Testis (tissue), 3 donors: ENCODE results near the gene NUP62. TPM values are rescaled to one million over a fixed set of nuclear protein-coding genes. Genes with fewer than 3 reads are reported as not detected.

Source experiments
- DNase-seq: peaks from one replicate; pipeline ENCODE4 v3.0.0-alpha.2; 2019
- H3K27ac ChIP-seq, 2 donors: fragments of 200-600 bp; sonication (generic); one replicate each; pipeline ENCODE4 v1.5.1; 2019
- H3K27me3 ChIP-seq: fragments of 200-600 bp; sonication (generic); one replicate; pipeline ENCODE4 v1.5.1; 2019
- H3K36me3 ChIP-seq: fragments of 200-600 bp; sonication (generic); one replicate; pipeline ENCODE4 v1.5.1; 2017; ENCODE audit warnings: low read depth; ENCODE audit errors: missing control alignments
- H3K4me1 ChIP-seq: fragments of 200-600 bp; sonication (generic); one replicate; pipeline ENCODE4 v1.5.1; 2019
- H3K4me3 ChIP-seq, 2 donors: fragments of 200-600 bp; sonication (generic); one replicate each; pipeline ENCODE4 v1.5.1; 2017 to 2019
- H3K9me3 ChIP-seq: fragments of 200-600 bp; sonication (generic); one replicate; pipeline ENCODE4 v1.5.1; 2017
- POLR2A ChIP-seq: fragments of 450-650 bp; IDR thresholded peaks from one replicate; pipeline ENCODE4 v1.6.1; 2017; ENCODE audit warnings: antibody characterized with exemption, mild to moderate bottlenecking, moderate library complexity
- WGBS, 2 donors: methylation state at CpG; one replicate each; pipeline ENCODE4 v1.1.5; 2018; 5-methylcytosine and 5-hydroxymethylcytosine counted together
- intact Hi-C: fragments of 100-400 bp; cut with DNase I; formaldehyde crosslinking; loops from one replicate; pipeline ENCODE4 v1.15.1; 2023; ENCODE audit warnings: low total_unique reads
- polyA plus RNA-seq: library from polyadenylated mRNA; stranded (reverse); fragments of 350-450 nt; fragmentation: Illumina TruSeq; extraction: RNeasy Lipid Tissue Mini Kit (QIAGEN cat#74804); gene quantifications from one replicate; pipeline ENCODE4 v1.2.3, GENCODE V29; 2014; ENCODE audit warnings: low read depth, low replicate concordance; ENCODE audit not compliant: insufficient read depth
- total RNA-seq, 2 donors: library from RNA; depleted of rRNA; stranded (reverse); fragments of >200 nt; gene quantifications; one replicate each; pipeline ENCODE4 v1.2.3, GENCODE V29; 2016
- TF ChIP-seq, protein P1 (sequence below), 3 experiments: fragments of 450-650 bp in 2 of 3; fragments of 200-600 bp in 1 of 3; sonication (generic) in 1 of 3; IDR thresholded peaks; one replicate each; pipeline ENCODE4 v1.5.1; 2016 to 2019; ENCODE audit warnings: antibody characterized with exemption in 3 of 3, mild to moderate bottlenecking in 2 of 3, moderate library complexity in 1 of 3

The NUP62 gene
- total and polyA plus RNA-seq, 3 donors from 2014 or later: 78.4 to 135 (median 112) TPM

DNA sequence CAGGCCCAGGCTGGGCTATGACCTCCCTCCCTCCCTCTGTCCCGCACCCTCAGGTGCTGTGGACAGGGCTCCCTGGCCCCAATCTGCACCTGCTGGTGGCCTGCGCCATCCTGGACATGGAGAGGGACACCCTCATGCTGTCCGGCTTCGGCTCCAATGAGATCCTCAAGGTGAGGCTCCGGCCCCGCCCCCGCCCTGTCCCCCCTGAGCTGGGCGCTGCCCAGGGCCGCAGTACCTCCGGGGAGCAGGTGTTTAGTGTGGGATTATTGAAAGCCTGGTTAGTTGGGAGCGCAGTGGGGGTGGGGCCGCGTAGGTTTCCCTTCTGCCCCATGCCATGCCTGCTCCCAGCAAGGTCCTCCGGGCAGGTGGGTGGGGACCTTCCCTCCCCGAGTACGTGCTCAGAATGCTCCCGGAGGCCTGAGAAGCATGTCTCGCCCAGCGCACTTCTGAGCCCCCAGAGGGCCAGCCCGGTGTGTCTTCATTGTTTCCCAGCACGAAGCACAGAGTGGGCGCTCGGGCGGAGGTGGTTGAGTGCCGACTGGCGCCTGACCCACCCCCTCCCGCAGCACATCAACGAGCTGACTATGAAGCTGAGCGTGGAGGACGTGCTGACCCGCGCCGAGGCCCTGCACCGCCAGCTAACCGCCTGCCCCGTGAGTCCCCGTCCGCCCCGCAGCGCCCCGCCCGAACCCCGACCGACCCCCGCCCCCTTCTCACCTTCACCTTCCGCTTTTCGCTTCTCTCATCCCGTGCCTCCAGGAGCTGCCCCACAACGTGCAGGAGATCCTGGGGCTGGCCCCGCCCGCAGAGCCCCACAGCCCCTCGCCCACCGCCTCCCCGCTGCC, 41.4 kb downstream of the NUP62 start:
- whole genome bisulfite sequencing, 2 donors: 71 to 89% methylated on average over 7 to 53 of the region's 54 CpGs
- H3K27me3 ChIP-seq: no peaks in the 10 kb centered on the region
- H3K36me3 ChIP-seq: peaks cover 4% of the 10 kb centered on the region
- DNase-seq: no peak
- intact Hi-C loops: no loop called here
- H3K9me3 ChIP-seq: no peaks in the 10 kb centered on the region
- no peak for TF ChIP-seq POLR2A
- TF ChIP-seq, protein P1, sequence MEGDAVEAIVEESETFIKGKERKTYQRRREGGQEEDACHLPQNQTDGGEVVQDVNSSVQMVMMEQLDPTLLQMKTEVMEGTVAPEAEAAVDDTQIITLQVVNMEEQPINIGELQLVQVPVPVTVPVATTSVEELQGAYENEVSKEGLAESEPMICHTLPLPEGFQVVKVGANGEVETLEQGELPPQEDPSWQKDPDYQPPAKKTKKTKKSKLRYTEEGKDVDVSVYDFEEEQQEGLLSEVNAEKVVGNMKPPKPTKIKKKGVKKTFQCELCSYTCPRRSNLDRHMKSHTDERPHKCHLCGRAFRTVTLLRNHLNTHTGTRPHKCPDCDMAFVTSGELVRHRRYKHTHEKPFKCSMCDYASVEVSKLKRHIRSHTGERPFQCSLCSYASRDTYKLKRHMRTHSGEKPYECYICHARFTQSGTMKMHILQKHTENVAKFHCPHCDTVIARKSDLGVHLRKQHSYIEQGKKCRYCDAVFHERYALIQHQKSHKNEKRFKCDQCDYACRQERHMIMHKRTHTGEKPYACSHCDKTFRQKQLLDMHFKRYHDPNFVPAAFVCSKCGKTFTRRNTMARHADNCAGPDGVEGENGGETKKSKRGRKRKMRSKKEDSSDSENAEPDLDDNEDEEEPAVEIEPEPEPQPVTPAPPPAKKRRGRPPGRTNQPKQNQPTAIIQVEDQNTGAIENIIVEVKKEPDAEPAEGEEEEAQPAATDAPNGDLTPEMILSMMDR (IDR thresholded peaks at IDR 0.05): no peak
- no peaks in the 10 kb centered on the region for H3K4me1 ChIP-seq
- H3K4me3 ChIP-seq: no peak overlapping the region
- no peak overlapping the region for H3K27ac ChIP-seq

DNA sequence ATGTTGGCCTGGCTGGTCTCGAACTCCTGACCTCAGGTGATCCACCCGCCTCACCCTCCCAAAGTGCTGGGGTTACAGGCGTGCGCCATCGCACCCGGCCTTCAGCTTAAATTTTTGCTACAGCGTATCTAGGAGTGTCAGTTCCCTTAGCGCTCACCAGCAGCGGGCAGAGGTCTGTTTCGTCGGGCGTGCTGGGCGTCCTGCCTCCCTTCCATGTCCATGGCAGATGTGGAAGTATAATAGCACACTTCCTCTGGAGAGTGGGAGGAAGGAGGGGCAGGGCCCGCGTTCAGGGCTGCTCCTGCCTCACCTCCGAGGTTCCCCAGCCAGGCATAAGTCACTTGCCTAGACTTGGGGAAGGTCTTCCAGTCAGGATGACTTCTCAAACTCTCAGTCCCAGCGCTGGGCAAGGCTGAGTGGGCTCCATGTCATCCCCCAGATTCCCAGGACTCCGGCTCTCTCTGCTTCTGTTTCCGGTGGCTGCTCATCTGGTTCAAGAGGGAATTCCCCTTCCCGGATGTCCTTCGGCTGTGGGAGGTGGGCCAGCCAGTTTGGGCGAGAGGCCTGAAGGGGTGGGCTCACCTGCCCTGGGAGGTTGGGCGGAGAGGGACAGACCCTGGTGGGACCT, 42.2 kb downstream of the NUP62 start:
- intact Hi-C loops: no loop called here
- H3K27me3 ChIP-seq: no peaks in the 10 kb centered on the region
- no peak overlapping the region for H3K4me3 ChIP-seq
- TF ChIP-seq, protein P1 (IDR thresholded peaks at IDR 0.05): no peak
- TF ChIP-seq POLR2A: no peak
- no peaks in the 10 kb centered on the region for H3K9me3 ChIP-seq
- peaks cover 4% of the 10 kb centered on the region for H3K36me3 ChIP-seq
- H3K27ac ChIP-seq: no peak overlapping the region
- H3K4me1 ChIP-seq: no peaks in the 10 kb centered on the region
- WGBS, 2 donors: 64 to 66% methylated on average over 10 to 23 of the region's 23 CpGs
- DNase-seq: no peak

GRCh38 chr19:49884760-49885159, 44.5 kb downstream of the NUP62 start:
- Histone ChIP-seq H3K27ac (no peak overlapping the region), H3K27me3 (no peaks in the 10 kb centered on the region), H3K4me1 (no peaks in the 10 kb centered on the region), H3K4me3 (no peak overlapping the region), H3K36me3 (peaks cover 4% of the 10 kb centered on the region), H3K9me3 (no peaks in the 10 kb centered on the region)
- intact Hi-C loops: no loop called here
- no peak for TF ChIP-seq POLR2A
- DNase-seq: no peak
- 94 to 100% methylated on average over 3 of the region's 3 CpGs for WGBS, 2 donors

DNA sequence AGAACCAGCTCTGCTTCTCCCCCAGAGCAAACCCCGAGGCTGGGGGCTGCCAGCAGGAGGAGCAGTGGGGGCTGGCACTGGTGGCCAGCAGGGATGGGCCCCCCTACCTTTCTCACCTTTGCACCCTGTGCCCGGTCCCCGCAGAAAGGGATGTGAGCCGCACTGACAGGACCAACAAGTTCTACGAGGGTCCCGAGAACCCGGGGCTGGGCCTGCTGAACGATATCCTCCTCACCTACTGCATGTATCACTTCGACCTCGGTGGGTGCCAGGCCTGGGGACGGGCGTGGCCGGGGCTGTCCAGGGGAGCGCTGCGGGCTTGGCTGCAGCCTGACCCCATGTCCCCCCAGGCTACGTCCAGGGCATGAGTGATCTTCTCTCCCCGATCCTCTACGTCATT, 45.2 kb downstream of the NUP62 start:
- Histone ChIP-seq H3K9me3 (no peaks in the 10 kb centered on the region), H3K27ac (no peak overlapping the region), H3K4me1 (no peaks in the 10 kb centered on the region), H3K4me3 (no peak overlapping the region), H3K36me3 (peaks cover 4% of the 10 kb centered on the region), H3K27me3 (no peaks in the 10 kb centered on the region)
- WGBS, 2 donors: 91 to 92% methylated on average over 18 of the region's 18 CpGs
- DNase-seq: no peak
- intact Hi-C loops: no loop called here
- no peak for TF ChIP-seq POLR2A
- TF ChIP-seq, protein P1 (IDR thresholded peaks at IDR 0.05): no peak

DNA sequence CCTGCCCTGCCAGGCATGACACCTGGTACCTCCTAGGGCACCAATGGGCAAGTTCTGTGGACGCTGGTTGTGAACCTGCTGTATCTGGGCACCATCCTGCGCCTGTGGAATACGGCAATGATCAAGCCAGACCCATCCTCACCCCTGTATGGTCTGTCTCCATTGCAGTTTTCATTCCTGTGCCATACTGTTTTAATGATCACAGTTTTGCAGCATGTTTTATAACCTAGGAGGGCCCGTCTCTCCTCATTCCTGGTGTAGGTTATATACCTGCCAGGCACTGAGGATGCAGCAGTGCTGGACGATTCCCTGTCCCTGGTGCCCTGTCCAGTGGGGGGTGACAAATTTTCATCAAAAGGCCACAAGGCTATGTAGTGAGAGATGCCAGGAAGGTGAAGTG, 46.2 kb downstream of the NUP62 start:
- no peak for DNase-seq
- TF ChIP-seq, protein P1 (IDR thresholded peaks at IDR 0.05): no peak
- TF ChIP-seq POLR2A: no peak
- Histone ChIP-seq H3K27ac (no peak overlapping the region), H3K27me3 (no peaks in the 10 kb centered on the region), H3K9me3 (no peaks in the 10 kb centered on the region), H3K36me3 (peaks cover 4% of the 10 kb centered on the region), H3K4me1 (peaks cover 8% of the 10 kb centered on the region), H3K4me3 (no peak overlapping the region)
- intact Hi-C loops: no loop called here
- WGBS, 2 donors: 93 to 98% methylated on average over 5 of the region's 5 CpGs
